A549 (cell line): ENCODE measurements around the gene FAAP100. TPM values are rescaled to one million over a fixed set of nuclear protein-coding genes. Genes with fewer than 3 reads are reported as not detected.

ENCODE experiments used
- ATAC-seq, 2 experiments: fragments of 200-7000 bp in 1 of 2; fragments of >200 bp in 1 of 2; cut with Nextera tagmentation in 1 of 2; cut with Tn5 transposase in 1 of 2; 3 replicates each; pipeline versions ENCODE4 v1.8.0 to v1.9.1; 2018 to 2020; ENCODE audit warnings: mild to moderate bottlenecking in 1 of 2, moderate library complexity in 1 of 2
- CTCF ChIA-PET: fragments of 300-600 bp; sonication (Branson Sonifier 250); formaldehyde crosslinking; extraction: SDS; loops from one replicate; lab custom pipeline; 2021; ENCODE audit warnings: antibody characterized with exemption, inconsistent platforms; lab: Yijun Ruan, JAX
- POLR2A ChIA-PET: fragments of 350-600 bp; formaldehyde crosslinking; extraction: SDS; loops from one replicate; lab custom pipeline; 2021; ENCODE audit warnings: antibody characterized with exemption, inconsistent platforms; lab: Yijun Ruan, JAX
- DNase-seq, 2 experiments: peaks; one replicate each; pipeline versions ENCODE4 v3.0.0 to v3.0.0-alpha.2; 2011 to 2016; ENCODE audit warnings: low read depth in 1 of 2, low spot score in 1 of 2
- FAIRE-seq: peaks from 2 replicates; lab custom pipeline; 2011; peaks lifted over from hg19 to GRCh38; lab: Jason Lieb, UNC
- H3K27ac ChIP-seq, 2 experiments: fragments of >200 bp; sonication (Bioruptor Twin); formaldehyde crosslinking; 3 replicates each; pipeline ENCODE4 v1.5.1; 2016 to 2017
- H3K4me1 ChIP-seq: fragments of >200 bp; sonication (Bioruptor Twin); formaldehyde crosslinking; 3 replicates; pipeline ENCODE4 v1.6.1; 2016
- H3K4me2 ChIP-seq: fragments of >200 bp; sonication (Bioruptor Twin); formaldehyde crosslinking; 3 replicates; pipeline ENCODE4 v1.6.1; 2016
- H3K4me3 ChIP-seq: fragments of >200 bp; sonication (Bioruptor Twin); formaldehyde crosslinking; 3 replicates; pipeline ENCODE4 v1.5.1; 2016
- H3K9me3 ChIP-seq: fragments of >200 bp; sonication (Bioruptor Twin); formaldehyde crosslinking; 3 replicates; pipeline ENCODE4 v1.6.1; 2016
- BHLHE40 ChIP-seq: IDR thresholded peaks from 2 replicates; pipeline ENCODE4 v1.6.1; 2012; ENCODE audit warnings: low read depth, low read length, inconsistent platforms
- CBX2 ChIP-seq: fragments of 200-600 bp; sonication (generic); IDR thresholded peaks from 2 replicates; pipeline ENCODE4 v1.6.1; 2016; ENCODE audit warnings: low read depth, mild to moderate bottlenecking, borderline replicate concordance
- CBX8 ChIP-seq: fragments of 200-600 bp; sonication (generic); IDR thresholded peaks from 2 replicates; pipeline ENCODE4 v1.6.1; 2016
- CHD4 ChIP-seq: fragments of 200-600 bp; sonication (generic); IDR thresholded peaks from 2 replicates; pipeline ENCODE4 v1.6.1; 2016; ENCODE audit warnings: antibody characterized with exemption, mild to moderate bottlenecking, borderline replicate concordance
- CTCF ChIP-seq: fragments of >200 bp; sonication (Bioruptor Twin); formaldehyde crosslinking; IDR thresholded peaks from 3 replicates; pipeline ENCODE4 v1.5.1; 2016
- EHMT2 ChIP-seq: fragments of 200-600 bp; sonication (generic); IDR thresholded peaks from 2 replicates; pipeline ENCODE4 v1.6.1; 2016; ENCODE audit warnings: antibody characterized with exemption, low read depth, mild to moderate bottlenecking, moderate library complexity
- FOXS1 ChIP-seq: fragments of 250-450 bp; sonication (Bioruptor Pico); IDR thresholded peaks from 2 replicates; pipeline ENCODE4 v1.5.0; 2020; ENCODE audit warnings: mild to moderate bottlenecking, moderate library complexity
- HDAC2 ChIP-seq: fragments of 200-600 bp; sonication (generic); IDR thresholded peaks from 2 replicates; pipeline ENCODE4 v1.6.1; 2016
- HES2 ChIP-seq: fragments of >200 bp; sonication (Bioruptor Twin); formaldehyde crosslinking; IDR thresholded peaks from 2 replicates; pipeline ENCODE4 v1.6.1; 2016
- HOXA7 ChIP-seq: fragments of 250-450 bp; sonication (Bioruptor Pico); IDR thresholded peaks from 2 replicates; pipeline ENCODE4 v1.5.0; 2020; ENCODE audit warnings: mild to moderate bottlenecking, moderate library complexity
- HOXB13 ChIP-seq: fragments of 250-450 bp; sonication (Bioruptor Pico); IDR thresholded peaks from 2 replicates; pipeline ENCODE4 v1.5.0; 2020; ENCODE audit warnings: low read depth, mild to moderate bottlenecking, moderate library complexity
- HOXB5 ChIP-seq: fragments of 250-450 bp; sonication (Bioruptor Pico); IDR thresholded peaks from 2 replicates; pipeline ENCODE4 v1.5.0; 2020; ENCODE audit warnings: mild to moderate bottlenecking, moderate library complexity
- KDM1A ChIP-seq: fragments of 200-600 bp; sonication (generic); IDR thresholded peaks from 2 replicates; pipeline ENCODE4 v1.6.1; 2016; ENCODE audit warnings: low read depth, mild to moderate bottlenecking
- MAFK ChIP-seq: fragments of 450-650 bp; IDR thresholded peaks from 2 replicates; pipeline ENCODE4 v1.6.1; 2014; ENCODE audit not compliant: partially characterized antibody
- NFE2L2 ChIP-seq: fragments of 150-350 bp; conservative IDR thresholded peaks from 2 replicates; pipeline ENCODE4 v1.6.1; 2014; ENCODE audit warnings: low read length
- NPAS2 ChIP-seq: fragments of 250-450 bp; sonication (Bioruptor Pico); IDR thresholded peaks from 2 replicates; pipeline ENCODE4 v1.8.0; 2022; ENCODE audit warnings: mild to moderate bottlenecking, moderate library complexity, borderline replicate concordance
- NR3C1 ChIP-seq: fragments of >200 bp; sonication (Bioruptor Twin); formaldehyde crosslinking; IDR thresholded peaks from 3 replicates; pipeline ENCODE4 v1.6.1; 2017
- PBX3 ChIP-seq: IDR thresholded peaks from 2 replicates; pipeline ENCODE4 v1.6.1; 2012
- POLR2A ChIP-seq: IDR thresholded peaks from 2 replicates; pipeline ENCODE4 v1.6.1; 2012; ENCODE audit warnings: mild to moderate bottlenecking, low read length
- RNF2 ChIP-seq: fragments of 200-600 bp; sonication (generic); IDR thresholded peaks from 2 replicates; pipeline ENCODE4 v1.6.1; 2016; ENCODE audit warnings: low read depth, mild to moderate bottlenecking, antibody characterized with exemption, moderate library complexity, borderline replicate concordance
- SMC3 ChIP-seq: fragments of >200 bp; sonication (Bioruptor Twin); formaldehyde crosslinking; IDR thresholded peaks from 3 replicates; pipeline ENCODE4 v1.6.1; 2018; ENCODE audit warnings: inconsistent platforms
- SREBF2 ChIP-seq: fragments of 450-650 bp; IDR thresholded peaks from 2 replicates; pipeline ENCODE4 v1.6.1; 2014; ENCODE audit warnings: mild to moderate bottlenecking, moderate library complexity
- TP53 ChIP-seq: fragments of 250-450 bp; sonication (Bioruptor Pico); IDR thresholded peaks from 2 replicates; pipeline ENCODE4 v1.5.0; 2021; ENCODE audit warnings: mild to moderate bottlenecking, moderate library complexity
- ZC3H11A ChIP-seq: fragments of 450-650 bp; IDR thresholded peaks from 2 replicates; pipeline ENCODE4 v1.6.1; 2014; ENCODE audit warnings: antibody characterized with exemption, mild to moderate bottlenecking
- ZFP36 ChIP-seq: fragments of 450-650 bp; IDR thresholded peaks from 2 replicates; pipeline ENCODE4 v1.6.1; 2014; ENCODE audit warnings: borderline replicate concordance; ENCODE audit not compliant: partially characterized antibody
- ZNF302 ChIP-seq: fragments of 250-450 bp; sonication (Bioruptor Pico); IDR thresholded peaks from 2 replicates; pipeline ENCODE4 v1.9.0; 2021; ENCODE audit warnings: inconsistent platforms, mild to moderate bottlenecking, moderate library complexity
- WGBS: methylation state at CpG from one replicate; pipeline ENCODE4 v1.1.6; 2017; ENCODE audit errors: missing lambda C conversion rate; 5-methylcytosine and 5-hydroxymethylcytosine counted together
- polyA plus RNA-seq, 4 experiments: library from polyadenylated mRNA; depleted of rRNA in 3 of 4; stranded (reverse); fragments of >200 nt; fragmentation: RNase III in 1 of 4; extraction: RNeasy Plus Mini Kit Qiagen cat#74134 plus additional on column Dnase treatment in 1 of 4; gene quantifications; 2 replicates in 3 of 4; 3 replicates in 1 of 4; pipeline ENCODE4 v1.2.3, GENCODE V29; 2011 to 2017
- TF ChIP-seq, protein P1 (sequence below): IDR thresholded peaks from 2 replicates; pipeline ENCODE4 v1.6.1; 2012; ENCODE audit warnings: low read depth, borderline replicate concordance

Gene FAAP100
- polyA plus RNA-seq, 2 of the 4 experiments (the other 2 are of a cell fraction), result 5.4 to 16.8 TPM

- H3K9me3 ChIP-seq, result no peaks in the 10 kb centered on the region
- TF ChIP-seq CBX8 (no peak), FOXS1 (CRISPR knock-in tag) (no peak), ZFP36 (no peak), HOXB5 (no peak), ZC3H11A (no peak), HES2 (no peak), HDAC2 (no peak), HOXA7 (CRISPR knock-in tag) (no peak), NFE2L2 (no peak), HOXB13 (no peak), NR3C1 (no peak), SMC3 (no peak)
- TF ChIP-seq, protein P1, sequence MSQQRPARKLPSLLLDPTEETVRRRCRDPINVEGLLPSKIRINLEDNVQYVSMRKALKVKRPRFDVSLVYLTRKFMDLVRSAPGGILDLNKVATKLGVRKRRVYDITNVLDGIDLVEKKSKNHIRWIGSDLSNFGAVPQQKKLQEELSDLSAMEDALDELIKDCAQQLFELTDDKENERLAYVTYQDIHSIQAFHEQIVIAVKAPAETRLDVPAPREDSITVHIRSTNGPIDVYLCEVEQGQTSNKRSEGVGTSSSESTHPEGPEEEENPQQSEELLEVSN, result no peak
- H3K4me3 ChIP-seq, result no peak overlapping the region
- ChIA-PET POLR2A (no interaction called here), CTCF (interaction anchor here (1.1 to 45.0 kb wide), 3 partner anchors 0 to 52 kb away, joined by 4 to 1604 read pairs (median 1604); partner anchors contain the start of gene FAAP100)
- H3K4me2 ChIP-seq, result no peak overlapping the region
- peaks cover 55% of the 10 kb centered on the region for H3K4me1 ChIP-seq
- WGBS, result 88% methylated on average over 11 of the region's 11 CpGs
- no peak for DNase-seq
- FAIRE-seq, result no peak
- ATAC-seq, result no peak
- H3K27ac ChIP-seq, result peak overlapping the region in 1 of 2 experiments; percentile 88; a peak in 2 of 6 replicates
These were observed 18.8 kb upstream of the FAAP100 start for GRCh38 chr17:81570964-81571363.

DNA sequence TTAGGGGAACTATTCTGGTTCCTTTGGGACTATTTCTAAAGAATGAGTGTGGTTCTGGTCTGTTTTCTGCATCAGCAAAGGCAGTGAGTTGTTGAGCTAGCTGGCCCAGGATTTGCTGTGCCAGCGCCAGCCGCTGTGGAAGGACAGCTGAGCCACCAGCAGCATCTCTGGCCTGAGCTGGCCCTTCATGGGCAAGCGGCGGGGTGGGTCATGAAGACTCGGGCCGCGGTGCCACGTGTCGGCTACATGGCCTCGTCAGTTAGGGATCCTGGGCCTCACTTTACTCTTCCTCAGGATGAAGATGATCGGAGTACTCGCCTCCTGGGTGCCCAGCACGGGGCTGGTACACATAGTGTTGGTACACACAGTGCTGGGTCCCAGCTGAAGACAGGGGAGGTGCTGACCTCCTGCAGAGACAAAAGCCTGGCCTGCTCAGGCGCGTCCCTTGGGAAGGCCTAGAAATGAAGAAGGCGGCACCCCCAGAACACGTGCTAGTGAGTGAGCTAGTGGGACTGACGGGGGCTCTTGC is 17.9 kb upstream of the FAAP100 start:
- ChIA-PET CTCF (interaction anchor here (1.1 to 45.0 kb wide), 4 partner anchors 1 to 51 kb away, joined by 3 to 1604 read pairs (median 804); partner anchors contain the start of gene FAAP100), POLR2A (no interaction called here)
- H3K9me3 ChIP-seq, result no peaks in the 10 kb centered on the region
- H3K4me2 ChIP-seq, result no peak overlapping the region
- FAIRE-seq, result no peak
- peaks cover 55% of the 10 kb centered on the region for H3K4me1 ChIP-seq
- no peak for ATAC-seq
- no peak for DNase-seq
- peak overlapping the region in 1 of 2 experiments; percentile 88; a peak in 2 of 6 replicates for H3K27ac ChIP-seq
- H3K4me3 ChIP-seq, result no peak overlapping the region
- TF ChIP-seq SMC3 (no peak), CBX2 (no peak), NPAS2 (no peak), ZFP36 (no peak), RNF2 (no peak), ZNF302 (no peak), MAFK (no peak), BHLHE40 (no peak), PBX3 (no peak), CTCF (no peak), POLR2A (no peak), EHMT2 (no peak), SREBF2 (no peak), TP53 (CRISPR knock-in tag) (no peak), KDM1A (no peak), CHD4 (no peak), HES2 (no peak)
- 95% methylated on average over 18 of the region's 18 CpGs for WGBS
